Cardiac fibroblast (primary cell): ENCODE measurements around the gene SPNS2.

Experiments
- DNase-seq, 2 donors: peaks; one replicate each; pipeline versions ENCODE4 v3.0.0 to v3.0.0-alpha.2; 2010; ENCODE audit warnings: low read depth in 2 of 2
- H3K4me3 ChIP-seq, 2 donors: replicated peaks in 1 of 2; 1 replicate in 1 of 2; 2 replicates in 1 of 2; pipeline ENCODE4 v1.5.1; 2011; ENCODE audit warnings: low read depth in 2 of 2, low read length in 2 of 2, mild to moderate bottlenecking in 2 of 2, moderate library complexity in 1 of 2
- CTCF ChIP-seq: IDR thresholded peaks from one replicate; pipeline ENCODE4 v1.5.1; 2011; ENCODE audit warnings: low read depth, mild to moderate bottlenecking, low read length, inconsistent platforms

SPNS2 gene

GRCh38 chr17:4547118-4547906, 48.6 kb downstream of the SPNS2 start:
- no peak overlapping the region for H3K4me3 ChIP-seq
- no peak for DNase-seq
- TF ChIP-seq CTCF, result no peak

- DNase-seq, result no peak
- TF ChIP-seq CTCF, result no peak
- no peak overlapping the region for H3K4me3 ChIP-seq
These were observed 49.4 kb downstream of the SPNS2 start for GRCh38 chr17:4548061-4548461.

- H3K4me3 ChIP-seq, result no peak overlapping the region
- no peak for DNase-seq
- TF ChIP-seq CTCF, result no peak
These were observed 50.2 kb downstream of the SPNS2 start for GRCh38 chr17:4548721-4549531.

- DNase-seq, result no peak
- TF ChIP-seq CTCF, result no peak
- no peak overlapping the region for H3K4me3 ChIP-seq
These were observed 51.3 kb downstream of the SPNS2 start for GRCh38 chr17:4549781-4550533.

GRCh38 chr17:4550534-4551039, 51.9 kb downstream of the SPNS2 start:
- no peak overlapping the region for H3K4me3 ChIP-seq
- no peak for DNase-seq
- no peak for TF ChIP-seq CTCF

- DNase-seq, result no peak
- no peak for TF ChIP-seq CTCF
- H3K4me3 ChIP-seq, result no peak overlapping the region
These were observed 52.5 kb downstream of the SPNS2 start for GRCh38 chr17:4551141-4551540.
